Gastroesophageal sphincter (tissue), 3 donors: ENCODE results near the gene ZNF367.

ENCODE experiments used
- EP300 ChIP-seq: sonication (generic); formaldehyde crosslinking; IDR thresholded peaks from one replicate; pipeline ENCODE4 v1.6.1; 2017; ENCODE audit warnings: antibody characterized with exemption, mild to moderate bottlenecking
- POLR2A ChIP-seq, 2 donors: fragments of 450-650 bp; IDR thresholded peaks; one replicate each; pipeline ENCODE4 v1.6.1; 2017; ENCODE audit warnings: antibody characterized with exemption in 2 of 2, mild to moderate bottlenecking in 2 of 2, moderate library complexity in 1 of 2
- POLR2AphosphoS5 ChIP-seq: sonication (generic); formaldehyde crosslinking; IDR thresholded peaks from one replicate; pipeline ENCODE4 v1.6.1; 2017; ENCODE audit warnings: antibody characterized with exemption
- TF ChIP-seq, protein P1 (sequence below), 4 experiments: fragments of 200-600 bp in 2 of 4; fragments of 450-650 bp in 2 of 4; sonication (generic) in 1 of 4; IDR thresholded peaks; one replicate each; pipeline ENCODE4 v1.5.1; 2017 to 2019; ENCODE audit warnings: antibody characterized with exemption in 4 of 4, mild to moderate bottlenecking in 2 of 4, moderate library complexity in 2 of 4

DNA sequence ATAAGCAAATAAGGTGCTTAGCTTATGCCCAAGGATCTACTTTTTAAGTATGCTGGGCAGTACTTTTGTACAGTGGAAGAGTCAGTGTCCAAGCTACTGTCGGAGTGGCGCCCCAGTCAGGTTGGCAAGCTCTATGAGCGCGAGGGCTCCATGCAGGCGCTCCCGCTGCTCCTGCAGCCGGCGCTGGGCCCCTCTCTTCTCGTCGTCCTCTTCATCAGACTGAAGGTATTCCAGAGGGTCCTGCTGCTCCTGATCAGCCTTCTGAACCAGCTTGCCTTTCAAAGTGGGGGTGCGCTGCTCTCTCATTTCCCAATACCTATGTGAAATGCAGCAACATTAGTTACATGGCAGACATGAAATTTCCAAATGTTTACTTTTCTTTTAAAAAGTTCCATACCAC is 30.0 kb downstream of the ZNF367 start:
- TF ChIP-seq POLR2AphosphoS5 (no peak), POLR2A (IDR thresholded peaks at IDR 0.05) (no peak), EP300 (no peak)
- TF ChIP-seq, protein P1, sequence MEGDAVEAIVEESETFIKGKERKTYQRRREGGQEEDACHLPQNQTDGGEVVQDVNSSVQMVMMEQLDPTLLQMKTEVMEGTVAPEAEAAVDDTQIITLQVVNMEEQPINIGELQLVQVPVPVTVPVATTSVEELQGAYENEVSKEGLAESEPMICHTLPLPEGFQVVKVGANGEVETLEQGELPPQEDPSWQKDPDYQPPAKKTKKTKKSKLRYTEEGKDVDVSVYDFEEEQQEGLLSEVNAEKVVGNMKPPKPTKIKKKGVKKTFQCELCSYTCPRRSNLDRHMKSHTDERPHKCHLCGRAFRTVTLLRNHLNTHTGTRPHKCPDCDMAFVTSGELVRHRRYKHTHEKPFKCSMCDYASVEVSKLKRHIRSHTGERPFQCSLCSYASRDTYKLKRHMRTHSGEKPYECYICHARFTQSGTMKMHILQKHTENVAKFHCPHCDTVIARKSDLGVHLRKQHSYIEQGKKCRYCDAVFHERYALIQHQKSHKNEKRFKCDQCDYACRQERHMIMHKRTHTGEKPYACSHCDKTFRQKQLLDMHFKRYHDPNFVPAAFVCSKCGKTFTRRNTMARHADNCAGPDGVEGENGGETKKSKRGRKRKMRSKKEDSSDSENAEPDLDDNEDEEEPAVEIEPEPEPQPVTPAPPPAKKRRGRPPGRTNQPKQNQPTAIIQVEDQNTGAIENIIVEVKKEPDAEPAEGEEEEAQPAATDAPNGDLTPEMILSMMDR (IDR thresholded peaks at IDR 0.05) = no peak
